HG03139 (cell line): ENCODE measurements around the gene BLMH.
"Not testable (repeated sequence)": the region's sequence is repeated elsewhere in the genome, so short reads cannot be mapped to it uniquely, and the experiment has no call there.

ENCODE experiments used
- ATAC-seq: cut with Tn5 transposase; IDR thresholded peaks from one replicate; pipeline ENCODE4 v1.9.1; 2021; ENCODE audit not compliant: unreplicated experiment

Gene BLMH

DNA sequence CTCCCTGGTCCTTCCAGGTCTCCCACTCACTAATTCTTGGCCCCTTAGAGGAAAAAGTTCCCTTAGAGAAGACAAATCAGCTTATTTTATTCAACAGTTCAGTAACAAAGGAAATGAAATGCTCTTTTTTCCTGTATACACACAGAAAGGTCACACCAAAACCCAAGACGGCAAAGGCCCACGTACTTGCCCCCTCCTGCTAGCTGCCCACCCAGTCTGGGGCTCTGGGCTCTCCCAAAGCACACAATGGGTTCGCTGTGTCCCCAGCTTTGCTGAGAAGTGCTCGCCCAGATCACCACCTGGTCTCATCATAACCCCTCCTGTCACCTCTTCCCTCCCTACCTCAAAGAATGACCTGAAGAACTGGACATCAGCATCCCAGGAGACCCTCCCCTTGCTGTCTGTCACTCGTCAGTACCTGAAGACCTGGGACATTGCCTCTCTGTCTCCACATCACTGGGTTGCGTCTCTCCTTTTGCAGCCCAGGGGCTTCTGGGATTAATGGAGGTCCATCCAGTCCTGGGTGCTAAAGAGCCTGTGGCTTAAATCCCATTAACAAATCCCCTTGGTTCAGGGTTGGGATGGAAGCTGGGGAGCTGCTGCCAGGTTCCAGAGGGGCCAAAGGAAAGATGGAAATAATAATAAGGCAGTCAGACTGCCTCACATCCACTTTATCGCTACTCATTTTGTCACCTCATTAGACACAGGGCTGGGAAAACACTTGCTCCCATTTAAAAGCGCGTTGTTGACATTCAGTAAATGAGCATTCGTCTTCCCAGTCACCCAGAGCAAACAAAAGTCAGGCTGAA lies 59.5 kb downstream of the BLMH start:
- no peak for ATAC-seq

DNA sequence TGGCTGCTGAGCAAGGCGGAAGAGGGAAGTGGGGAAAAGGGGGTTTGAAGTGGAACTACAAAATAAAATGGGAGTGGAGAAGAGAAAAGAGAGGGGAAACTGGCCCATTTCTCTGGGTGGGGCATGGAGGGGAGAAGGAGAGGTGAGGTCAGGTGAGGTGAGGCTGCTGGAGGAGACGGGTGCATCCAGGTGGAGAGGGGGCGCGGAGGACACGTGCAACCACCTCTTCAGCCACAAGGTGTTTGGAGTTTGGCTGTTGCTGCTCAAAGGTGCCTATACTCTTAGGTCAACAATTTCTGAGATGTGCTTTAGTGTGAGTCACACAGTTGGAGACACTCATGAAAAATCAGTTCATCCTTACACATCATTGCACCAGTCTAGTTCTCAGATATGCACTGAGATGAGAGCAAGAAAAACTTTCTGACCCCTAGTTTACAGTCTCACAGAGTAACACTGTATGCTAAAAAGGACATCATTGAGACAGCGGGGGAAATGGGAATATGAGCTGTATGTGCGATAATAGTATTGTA lies 61.1 kb downstream of the BLMH start:
- no peak for ATAC-seq

DNA sequence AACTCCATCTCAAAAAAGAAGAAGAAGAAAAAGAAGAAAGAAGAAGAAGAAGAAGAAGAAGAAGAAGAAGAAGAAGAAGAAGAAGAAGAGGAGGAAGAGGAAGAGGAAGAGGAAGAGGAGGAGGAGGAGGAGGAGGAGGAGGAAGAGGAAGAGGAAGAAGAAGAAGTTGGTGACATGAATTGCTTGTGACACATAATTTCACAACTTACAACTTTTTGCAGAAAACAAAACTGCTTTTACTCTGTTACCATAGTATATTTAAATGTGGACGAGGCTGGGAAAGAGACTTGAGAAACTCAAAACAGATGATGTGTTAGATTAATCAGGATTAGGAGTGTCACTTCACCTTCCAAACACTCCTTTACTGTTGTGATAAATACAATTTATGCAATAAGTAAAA lies 61.7 kb downstream of the BLMH start:
- not testable (repeated sequence) for ATAC-seq

DNA sequence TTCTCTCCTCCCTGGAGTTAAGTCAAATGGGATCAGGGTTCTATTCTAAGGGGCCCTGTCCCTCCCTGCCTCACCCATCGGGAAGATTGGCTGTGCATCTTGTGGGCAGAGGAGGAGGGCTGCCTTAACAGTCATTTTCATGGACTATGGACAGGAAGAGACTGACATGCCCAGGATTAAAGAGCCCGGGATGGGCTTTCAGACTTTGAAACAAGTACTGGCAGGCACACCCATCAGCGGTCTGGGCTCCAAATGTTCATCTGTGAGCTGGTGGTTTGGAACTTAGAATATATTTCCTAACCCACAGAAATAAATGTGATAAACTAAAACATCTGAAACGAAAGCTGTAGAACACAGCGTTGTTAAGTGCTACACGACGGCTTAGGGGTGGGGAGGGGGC lies 62.7 kb downstream of the BLMH start:
- ATAC-seq, result no peak

DNA sequence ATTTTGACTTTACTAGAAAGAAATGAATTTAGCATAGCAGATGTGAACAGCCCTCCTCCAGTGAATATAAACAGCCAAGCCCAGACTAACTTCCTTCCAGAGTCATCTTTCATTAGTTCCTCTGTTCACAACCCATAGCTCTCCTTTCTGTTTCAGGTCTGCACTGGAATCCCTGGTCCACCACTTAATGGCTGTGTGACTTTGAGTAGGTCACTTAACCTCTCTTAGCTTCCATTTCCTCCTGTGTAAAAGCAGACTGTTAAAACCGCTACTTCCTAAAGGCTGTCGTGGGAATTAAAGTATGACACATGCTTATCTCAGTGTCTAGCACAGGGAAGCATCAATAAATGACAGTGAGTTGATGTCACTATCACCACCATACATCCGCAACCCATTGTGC lies 63.7 kb downstream of the BLMH start:
- no peak for ATAC-seq

DNA sequence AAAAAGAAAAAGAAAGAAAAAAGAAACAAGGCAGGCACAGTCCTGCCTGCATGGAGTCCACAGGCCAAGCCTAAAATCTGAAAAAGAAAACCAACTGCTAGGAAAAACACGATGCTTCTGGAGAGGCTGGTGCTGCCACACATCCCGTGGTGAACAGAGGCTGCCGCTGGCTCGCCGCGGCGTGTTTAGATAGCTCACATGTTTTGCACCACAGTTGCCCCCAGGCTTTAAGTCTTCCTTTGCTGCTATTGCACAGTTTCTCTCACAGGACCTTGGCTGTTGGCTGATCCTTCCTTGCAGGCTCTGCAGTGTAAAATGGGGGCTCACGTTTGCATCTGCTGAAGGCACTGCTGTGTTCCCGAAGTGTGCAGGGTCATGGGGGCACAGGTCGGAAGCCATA lies 64.9 kb downstream of the BLMH start:
- ATAC-seq, result no peak

DNA sequence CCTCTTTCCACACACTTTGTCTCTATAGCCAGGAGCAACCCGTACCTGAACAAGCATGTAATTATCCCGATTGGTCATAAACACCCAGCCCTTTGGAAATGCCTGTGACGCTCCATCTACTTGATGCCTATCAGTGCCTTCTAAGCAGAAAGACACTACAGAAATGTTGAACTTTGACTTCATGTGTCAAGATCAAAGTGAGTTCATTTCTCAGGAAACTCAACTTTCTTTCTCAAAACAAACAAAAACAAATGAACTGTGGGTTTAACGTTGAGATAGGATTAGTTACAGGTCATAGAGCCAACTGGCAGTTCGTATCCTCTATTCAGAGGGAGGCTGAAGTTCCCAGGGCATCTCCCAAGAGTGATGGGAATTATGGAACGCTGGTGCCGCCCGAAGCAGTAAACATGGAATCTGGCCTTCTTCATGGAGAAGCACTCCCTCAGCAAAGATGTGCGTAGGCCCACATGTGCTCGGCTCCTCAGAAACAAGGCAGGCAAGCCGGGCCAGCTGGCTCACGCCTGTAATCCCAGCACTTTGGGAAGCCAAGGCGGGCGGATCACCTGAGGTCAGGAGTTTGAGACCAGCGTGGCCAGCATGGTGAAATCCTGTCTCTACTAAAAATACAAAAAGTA lies 65.7 kb downstream of the BLMH start:
- no peak for ATAC-seq

DNA sequence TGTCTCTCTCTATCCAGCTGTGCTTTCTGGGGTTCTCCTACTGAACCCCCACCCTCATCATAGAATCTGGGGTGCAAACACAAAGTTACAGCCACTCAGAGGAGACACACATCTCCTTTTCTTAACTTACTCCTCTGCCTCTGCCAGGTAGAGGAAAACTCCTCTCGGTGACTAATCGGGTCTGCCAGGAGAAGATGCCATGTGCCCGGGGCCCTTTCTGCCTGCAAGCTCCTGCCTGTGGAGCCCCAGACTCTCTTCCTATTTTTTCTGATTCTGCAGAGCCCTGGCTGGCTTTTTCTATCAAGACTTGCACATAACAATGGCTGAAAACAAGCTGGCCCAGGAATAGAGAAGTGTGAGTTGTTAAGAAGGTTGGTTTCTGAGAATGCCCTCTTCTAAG lies 66.6 kb downstream of the BLMH start:
- no peak for ATAC-seq

DNA sequence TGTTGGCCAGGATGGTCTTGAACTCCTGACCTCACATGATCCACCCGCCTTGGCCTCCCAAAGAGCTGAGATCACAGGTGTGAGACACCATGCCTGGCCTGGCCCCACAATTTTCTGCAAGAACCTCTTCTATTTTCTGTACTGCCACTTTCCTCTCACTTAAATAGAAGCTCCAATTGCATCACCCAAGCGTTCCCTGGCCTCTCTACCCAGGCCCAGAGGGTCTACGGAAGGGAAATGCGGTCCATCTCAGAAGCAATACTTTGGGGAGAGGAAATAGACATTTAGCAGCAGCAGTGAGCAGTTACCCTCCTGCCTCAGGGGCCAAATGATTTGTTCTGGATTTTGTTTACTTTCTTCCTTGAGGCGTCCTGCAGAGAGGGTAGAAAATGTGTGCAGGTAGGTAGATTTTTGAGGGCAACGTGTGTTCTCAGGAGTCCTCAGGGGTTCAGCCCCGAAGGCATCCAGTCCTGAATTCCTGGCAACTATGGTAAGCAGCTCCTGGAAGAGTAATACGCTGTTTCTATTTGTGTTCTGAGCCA lies 67.3 kb downstream of the BLMH start:
- ATAC-seq, result no peak

DNA sequence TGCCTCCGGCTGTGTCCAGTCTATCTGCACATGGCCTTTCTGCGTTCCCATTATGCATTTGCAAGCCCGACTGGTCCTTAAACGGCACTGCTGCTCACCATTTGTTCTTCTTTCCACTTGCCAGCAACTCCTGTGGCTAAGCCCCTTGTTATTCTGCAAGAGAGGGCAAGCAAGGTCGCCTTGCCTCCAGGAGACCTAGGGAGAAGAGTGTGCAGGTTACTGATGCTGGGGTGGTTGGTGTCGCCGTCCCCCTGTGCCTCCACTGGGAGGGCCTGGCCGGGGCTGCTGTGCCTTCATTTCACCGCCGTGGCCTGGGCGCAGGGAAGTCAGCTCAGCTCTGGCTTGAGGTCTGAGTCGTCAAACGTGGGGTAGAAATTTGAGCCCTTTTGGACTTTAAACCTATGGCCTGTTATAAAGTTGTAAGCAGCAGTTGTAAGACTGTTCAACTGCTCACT lies 69.0 kb downstream of the BLMH start:
- ATAC-seq, result no peak

DNA sequence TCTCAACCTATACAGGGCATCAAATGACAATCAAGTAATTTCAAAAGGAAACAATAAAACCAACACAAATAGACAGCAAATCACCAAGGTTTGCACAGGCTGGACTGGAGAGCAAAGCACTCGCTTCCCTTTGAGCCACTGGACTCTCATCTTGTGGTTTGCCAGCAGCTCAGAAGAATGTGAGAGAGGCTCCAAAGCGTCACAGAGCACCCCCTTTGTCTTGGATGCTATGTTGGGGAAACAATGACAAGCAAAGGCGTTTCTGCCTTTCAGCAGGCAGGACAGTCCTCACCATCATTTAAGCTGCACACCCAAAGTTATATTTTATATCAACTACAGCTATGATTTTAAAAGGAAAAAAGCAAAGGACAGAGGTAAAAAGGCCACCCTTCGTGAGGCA lies 69.5 kb downstream of the BLMH start:
- no peak for ATAC-seq

DNA sequence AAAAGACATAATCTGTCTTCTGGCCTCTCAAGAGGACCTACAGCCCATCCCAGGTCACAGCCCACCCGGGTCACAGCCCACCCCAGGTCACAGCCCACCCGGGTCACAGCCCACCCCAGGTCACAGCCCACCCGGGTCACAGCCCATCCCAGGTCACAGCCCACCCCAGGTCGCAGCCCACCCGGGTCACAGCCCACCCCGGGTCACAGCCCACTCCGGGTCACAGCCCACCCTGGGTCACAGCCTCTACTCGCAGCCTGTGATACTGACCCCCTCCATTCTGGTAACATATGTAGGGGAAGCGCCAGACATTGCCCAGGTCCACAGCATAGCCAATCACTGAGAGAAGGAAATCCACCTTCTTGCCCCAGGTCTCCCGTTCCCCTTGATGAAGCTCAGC lies 70.4 kb downstream of the BLMH start:
- ATAC-seq, result no peak

DNA sequence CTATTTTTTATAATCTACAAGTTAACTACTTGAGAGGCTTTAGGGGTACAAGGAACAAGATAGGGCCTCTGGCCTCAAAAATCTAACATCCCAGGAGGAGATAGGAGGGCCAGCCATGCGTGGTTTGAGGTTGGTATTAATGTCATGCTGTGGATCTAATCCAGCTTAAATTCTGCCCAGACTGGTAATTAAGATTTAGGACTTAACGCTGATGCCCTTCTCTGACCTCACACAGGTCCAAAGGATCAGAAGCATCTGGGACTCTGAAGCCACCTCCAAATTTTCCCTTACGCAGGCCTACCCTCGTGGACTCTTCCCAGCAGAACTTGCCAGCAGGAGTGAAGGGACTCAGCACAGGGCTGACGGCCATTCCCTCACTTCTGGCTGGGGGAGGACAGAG lies 71.3 kb downstream of the BLMH start:
- ATAC-seq, result no peak

DNA sequence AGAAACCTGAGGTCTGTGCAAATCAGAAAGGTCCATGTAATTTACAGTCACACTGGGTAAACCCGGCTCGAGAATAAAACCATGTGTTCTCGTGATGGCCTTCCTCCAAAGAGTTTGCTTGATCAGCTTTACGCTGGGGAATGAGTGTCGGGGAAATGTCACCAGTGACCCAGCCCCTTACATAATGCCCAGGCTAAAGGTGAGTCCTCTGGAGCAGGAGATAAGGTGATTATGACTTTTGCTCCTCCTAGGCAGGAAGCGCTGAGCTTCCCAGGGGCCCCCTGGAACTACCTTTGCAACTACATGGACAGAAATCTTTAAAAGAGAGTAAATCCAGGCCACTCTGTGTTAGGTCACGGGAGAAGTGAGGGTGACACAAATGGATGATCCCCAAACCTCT lies 71.9 kb downstream of the BLMH start:
- ATAC-seq, result no peak

DNA sequence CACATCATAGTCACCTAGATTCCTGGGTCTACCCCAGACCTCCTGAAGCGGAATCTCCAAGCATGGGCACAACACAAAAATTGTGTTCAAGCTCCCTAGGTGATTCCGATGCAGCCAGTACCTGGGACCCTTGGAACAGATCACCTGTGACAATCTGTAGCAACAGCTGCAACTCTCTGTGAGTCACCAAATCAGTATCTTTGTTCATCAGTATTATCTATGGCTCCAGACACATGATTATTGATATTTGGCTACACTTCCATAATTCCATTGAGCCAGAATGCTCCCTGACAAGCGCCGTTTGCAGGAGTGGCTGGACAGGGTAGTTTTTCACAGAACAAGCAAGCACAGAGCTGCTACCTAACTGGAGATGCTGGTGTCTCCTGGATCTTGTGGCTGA lies 72.4 kb downstream of the BLMH start:
- no peak for ATAC-seq

DNA sequence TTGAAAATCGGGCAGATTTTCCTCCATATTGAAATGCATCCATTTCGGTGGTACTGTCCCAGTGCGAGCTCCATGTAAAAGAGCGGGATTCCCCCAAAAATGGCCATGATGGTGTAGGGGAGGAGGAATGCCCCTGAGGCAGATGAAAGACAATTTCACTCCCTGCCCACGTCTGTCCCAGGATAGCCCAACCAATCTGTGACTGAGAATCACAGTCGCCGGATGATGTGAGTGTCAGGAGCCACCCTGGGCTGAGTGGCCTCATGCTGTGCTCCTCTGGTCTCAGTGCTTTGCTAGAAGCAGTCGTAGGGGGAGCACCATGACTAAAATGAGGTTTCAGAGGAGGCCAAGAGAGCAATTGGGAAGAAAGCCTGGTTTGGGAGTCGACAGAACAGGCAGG lies 72.9 kb downstream of the BLMH start:
- ATAC-seq, result no peak

DNA sequence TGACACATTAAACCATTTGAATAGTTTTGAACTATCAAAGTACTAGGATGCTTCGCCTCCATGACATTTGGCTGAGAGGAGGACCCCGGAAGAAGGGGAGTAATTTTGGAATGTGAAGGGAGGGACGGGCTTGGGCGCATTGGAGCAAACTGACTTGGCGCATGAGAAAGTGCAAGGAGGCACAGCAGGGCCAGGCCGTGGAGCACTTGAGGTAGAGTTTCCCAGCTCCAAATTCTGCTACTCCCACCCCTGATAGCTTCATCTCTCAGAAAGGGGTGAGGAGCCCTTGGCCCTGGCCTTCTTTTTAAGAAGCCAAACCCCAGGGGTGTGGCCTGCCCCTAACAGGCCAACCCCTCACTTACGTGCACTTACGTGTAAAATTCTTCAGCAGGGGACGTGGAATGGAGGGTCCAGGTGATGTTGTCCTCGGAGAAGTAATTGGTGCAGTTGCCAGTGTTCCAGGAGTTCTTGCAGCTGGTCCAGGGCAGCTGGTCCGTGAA lies 73.9 kb downstream of the BLMH start:
- no peak for ATAC-seq

DNA sequence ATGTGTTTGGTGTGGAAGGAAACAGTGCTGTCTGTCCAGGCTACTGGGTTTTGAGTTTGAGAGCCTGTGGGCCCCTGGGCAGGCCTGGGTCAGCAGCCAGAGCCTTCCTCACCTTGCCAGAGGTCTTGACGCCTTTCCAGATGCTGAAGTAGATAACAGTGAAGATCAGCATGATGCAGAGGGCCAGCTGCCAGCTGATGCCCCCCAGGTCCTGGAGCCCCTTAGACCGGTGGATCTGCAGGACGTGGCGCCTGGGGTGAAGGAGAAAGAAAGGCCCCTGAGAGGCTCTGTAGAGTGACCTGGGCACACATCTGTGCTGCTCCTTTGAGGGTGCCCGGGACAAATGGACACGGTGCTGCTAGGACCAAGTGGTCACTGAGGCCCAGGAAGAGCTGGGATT lies 74.7 kb downstream of the BLMH start:
- ATAC-seq, result no peak

DNA sequence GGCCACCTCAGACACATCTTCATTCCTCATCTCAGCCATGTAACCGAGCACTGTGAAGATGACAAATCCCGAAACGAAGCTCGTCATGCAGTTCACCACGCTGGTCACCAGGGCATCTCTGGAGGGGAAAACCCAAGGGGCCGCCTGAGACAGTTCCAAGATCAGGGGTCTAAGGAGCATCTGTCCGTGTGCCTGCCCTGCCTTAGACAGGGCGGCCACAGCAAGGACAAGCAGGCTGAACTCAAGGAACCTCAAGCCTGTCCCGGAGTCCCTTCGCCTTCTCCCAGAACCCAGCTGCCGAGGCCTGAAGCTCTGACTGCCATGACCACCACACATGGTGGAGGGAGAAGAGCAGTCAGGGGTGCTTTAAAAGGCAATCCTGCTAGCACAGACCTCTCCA lies 79.0 kb downstream of the BLMH start:
- peak; percentile 60 for ATAC-seq

DNA sequence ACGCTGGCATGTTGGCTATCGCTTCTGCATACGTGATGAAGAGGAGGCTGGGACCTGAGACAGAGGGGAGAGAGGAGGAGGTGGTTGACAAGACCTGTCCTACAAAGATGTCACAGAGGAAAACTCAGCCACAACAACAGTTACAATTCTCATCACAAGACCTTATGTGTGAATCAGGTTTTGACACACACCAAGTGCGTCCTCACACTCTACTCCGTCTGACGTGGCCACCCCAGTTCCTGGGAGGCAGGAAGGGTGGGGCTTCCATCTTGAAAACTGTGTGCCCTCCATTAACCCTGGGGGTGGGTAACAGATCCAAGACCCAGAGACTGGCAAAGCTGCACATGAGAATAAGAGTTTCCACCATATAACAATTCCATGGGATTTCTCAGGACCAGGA lies 80.4 kb downstream of the BLMH start:
- no peak for ATAC-seq

DNA sequence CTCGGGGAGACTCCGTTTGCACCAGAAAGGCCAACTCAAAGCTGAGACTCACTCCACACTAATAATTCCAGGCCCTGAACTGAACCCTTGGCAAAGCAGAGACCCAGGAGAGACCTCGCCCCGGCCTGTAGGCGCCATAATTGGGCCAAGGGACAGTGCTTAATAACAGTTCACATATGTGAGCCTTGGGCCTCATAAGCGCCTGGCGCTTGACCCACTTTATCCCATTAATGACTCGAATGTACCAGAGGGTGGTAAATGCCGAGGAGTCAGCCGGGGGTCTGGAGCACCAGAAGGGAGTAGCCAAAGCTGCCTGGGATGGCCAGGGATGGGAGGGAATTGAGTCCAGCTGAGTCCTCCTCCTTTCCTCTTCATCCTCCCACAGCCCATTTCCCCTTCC lies 80.8 kb downstream of the BLMH start:
- no peak for ATAC-seq

DNA sequence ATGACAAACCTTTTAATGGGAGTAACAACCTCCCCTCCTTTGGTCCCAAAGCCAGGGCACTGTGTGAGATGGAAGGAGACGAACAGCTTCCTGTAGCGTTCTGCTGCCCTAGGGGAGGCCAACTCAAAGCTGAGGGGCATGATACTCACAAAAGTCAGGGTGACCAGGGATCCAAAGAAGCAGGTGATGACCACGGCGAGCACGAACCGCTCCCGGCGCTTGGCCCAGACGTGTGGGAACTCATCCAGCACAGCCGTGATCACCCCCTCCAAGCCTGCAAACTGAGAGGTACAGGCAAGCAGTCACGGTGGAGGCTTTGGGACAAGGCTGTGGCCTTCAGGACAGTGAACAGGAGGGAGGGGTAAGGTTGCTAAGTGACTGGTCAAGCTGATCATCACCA lies 81.4 kb downstream of the BLMH start:
- ATAC-seq, result no peak
